ENCODE measurements around the gene CALHM4.

GRCh38 chr6:116550796-116551195 lies 2.8 kb upstream of the CALHM4 start:
- TF ChIP-seq CTCF (IDR thresholded peaks at IDR 0.05) (no peak), EP300 (IDR thresholded peaks at IDR 0.05) (no peak), POLR2A (IDR thresholded peaks at IDR 0.05; ENCODE audit: low read depth) (no peak)

Measured in esophagus muscularis mucosa (tissue), 4 donors.